ENCODE results near the gene TTC21A.
"Not testable (repeated sequence)": the region's sequence is repeated elsewhere in the genome, so short reads cannot be mapped to it uniquely, and the experiment has no call there.

TTC21A gene

DNA sequence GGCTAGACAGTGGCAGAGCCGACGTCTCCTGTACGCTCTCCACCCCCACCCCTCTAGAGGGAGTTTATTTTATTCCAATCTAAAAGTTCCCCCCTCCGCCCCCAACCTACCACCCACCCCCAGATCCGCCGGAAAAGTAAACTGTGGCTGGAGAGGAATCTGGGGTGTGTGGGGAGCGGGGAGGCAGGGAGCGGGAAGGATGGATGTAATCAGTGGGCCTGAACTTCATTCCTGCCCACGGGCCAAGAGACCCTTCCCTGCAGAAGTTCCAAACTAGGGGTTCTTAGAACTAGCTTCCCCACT lies 46.4 kb downstream of the TTC21A start:
- no peak for DNase-seq

GRCh38 chr3:39154280-39155021 lies 47.0 kb downstream of the TTC21A start:
- DNase-seq = no peak

DNA sequence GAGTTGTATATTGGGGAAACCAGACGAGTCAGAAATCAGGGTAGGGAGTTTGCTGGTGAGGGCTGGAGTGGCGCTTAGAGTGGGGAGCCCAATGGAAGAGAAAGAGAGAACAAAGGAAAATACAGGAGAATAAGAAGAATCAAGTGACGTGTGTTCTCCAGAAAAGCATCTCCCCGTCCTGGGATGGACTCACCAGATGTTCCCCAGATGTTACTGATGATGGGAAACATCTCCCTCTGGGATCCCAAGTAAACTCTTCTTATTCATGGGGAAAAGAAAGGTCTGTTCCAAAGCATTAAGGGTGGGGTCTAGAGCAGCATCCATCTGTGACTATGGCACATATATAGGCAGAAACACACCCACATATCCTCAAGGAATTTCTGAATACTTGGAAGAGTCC lies 48.9 kb downstream of the TTC21A start:
- DNase-seq = no peak

- DNase-seq = no peak
Observed at GRCh38 chr3:39157359-39157758, 49.9 kb downstream of the TTC21A start.

GRCh38 chr3:39158148-39158715 lies 50.8 kb downstream of the TTC21A start:
- no peak for DNase-seq

- no peak for DNase-seq
Observed at GRCh38 chr3:39164414-39164813, 56.9 kb downstream of the TTC21A start.

GRCh38 chr3:39165518-39165917 lies 58.0 kb downstream of the TTC21A start:
- no peak for DNase-seq

GRCh38 chr3:39166134-39166710 lies 58.7 kb downstream of the TTC21A start:
- DNase-seq = peak; percentile 34 to 61

DNA sequence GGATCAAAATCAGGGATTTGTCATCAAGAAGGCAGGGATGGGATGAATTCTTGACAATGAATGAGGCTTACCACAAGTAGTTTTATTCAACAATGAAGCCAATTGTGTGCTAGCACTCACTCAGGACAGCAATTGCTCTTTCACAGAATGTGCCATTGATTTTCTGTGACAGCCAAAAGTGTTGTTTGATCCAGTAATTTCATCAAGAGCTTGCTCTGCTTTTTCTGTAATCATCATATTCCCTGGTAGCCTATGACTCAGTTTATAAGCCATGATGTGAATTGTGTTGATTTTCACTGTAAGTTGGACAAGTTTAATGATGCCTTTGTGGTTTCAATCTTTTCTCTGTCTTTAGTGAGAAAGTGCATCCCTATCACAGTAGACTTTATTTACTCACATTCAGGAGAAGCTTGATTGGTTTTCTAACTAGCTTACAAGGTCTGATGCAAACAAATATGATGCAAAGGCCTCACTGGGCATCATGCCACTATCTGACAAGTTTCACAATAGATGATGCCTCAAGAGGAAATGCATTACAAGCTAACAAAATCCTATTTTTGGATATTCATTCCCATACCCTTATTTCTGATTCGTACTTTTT lies 59.6 kb downstream of the TTC21A start:
- DNase-seq = peak; percentile 84 to 90

GRCh38 chr3:39168156-39168780 lies 60.8 kb downstream of the TTC21A start:
- no peak for DNase-seq

GRCh38 chr3:39169712-39170111 lies 62.2 kb downstream of the TTC21A start:
- no peak for DNase-seq

DNA sequence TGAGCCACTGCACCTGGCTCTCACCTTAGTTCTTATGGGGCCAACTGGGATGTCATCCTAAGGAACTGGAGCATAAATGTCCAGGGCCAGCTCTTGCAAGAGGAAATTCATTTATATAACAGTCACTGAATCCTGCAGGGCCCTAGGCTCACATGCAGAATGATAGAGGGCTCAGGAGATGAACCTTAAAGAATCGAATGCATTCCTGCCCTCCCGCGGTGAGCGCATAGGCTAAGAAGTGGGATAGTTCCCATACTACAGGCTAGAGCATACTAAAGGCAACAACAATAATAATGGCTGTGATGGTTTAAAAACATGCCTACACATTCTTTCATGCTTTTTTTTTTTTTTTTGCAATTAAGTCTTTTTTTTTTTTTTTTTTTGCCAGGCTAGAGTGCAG lies 63.0 kb downstream of the TTC21A start:
- DNase-seq = no peak

DNA sequence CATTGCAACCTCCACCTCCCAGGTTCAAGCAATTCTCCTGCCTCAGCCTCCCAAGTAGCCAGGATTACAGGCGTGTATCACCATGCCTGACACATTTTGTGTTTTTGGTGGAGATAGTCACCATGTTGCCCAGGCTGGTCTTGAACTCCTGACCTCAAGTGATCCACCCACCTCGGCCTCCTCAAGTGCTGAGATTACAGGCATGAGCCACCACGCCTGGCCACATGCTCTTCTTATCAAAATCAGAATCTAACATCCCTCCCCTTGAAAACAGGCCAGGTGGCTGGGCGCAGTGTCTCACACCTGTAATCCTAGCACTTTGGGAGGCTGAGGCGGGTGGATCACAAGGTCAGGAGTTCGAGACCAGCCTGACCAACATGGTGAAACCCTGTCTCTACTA lies 63.4 kb downstream of the TTC21A start:
- DNase-seq = not testable (repeated sequence)

GRCh38 chr3:39171860-39172259 lies 64.4 kb downstream of the TTC21A start:
- no peak for DNase-seq

DNA sequence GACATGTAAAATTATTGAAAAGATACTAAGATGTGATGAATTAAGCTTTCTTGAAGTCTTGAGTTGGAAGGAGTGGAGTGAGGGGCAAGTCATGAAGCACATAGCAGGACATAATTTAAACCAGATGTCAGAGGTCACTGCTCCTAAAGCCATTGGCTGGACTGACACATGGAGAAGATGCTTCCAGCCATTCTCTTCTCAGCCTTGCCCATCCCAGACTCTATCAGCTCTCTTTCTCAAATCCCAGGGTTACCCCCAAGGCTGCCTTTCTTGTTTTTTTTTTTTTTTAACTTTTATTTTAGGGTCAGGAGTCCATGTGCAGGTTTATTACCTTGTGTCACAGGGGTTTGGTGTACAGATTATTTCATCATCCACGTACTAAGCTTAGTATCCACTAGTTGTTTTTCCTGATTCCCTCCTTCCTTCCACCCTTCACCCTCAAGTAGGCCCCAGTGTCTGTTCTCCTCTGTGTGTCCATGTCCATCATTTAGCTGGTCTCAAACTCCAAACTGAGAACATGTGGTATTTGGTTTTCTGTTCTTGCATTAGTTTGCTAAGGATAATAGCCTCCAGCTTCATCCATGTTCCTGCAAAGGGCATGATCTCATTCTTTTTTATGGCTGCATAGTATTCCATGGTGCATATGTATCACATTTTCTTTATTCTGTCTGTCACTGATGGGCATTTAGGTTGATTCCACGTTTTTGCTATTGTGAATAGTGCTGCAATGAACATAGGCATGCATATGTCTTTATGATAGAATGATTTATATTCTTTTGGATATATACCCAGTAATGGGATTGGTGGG lies 66.0 kb downstream of the TTC21A start:
- DNase-seq = no peak

DNA sequence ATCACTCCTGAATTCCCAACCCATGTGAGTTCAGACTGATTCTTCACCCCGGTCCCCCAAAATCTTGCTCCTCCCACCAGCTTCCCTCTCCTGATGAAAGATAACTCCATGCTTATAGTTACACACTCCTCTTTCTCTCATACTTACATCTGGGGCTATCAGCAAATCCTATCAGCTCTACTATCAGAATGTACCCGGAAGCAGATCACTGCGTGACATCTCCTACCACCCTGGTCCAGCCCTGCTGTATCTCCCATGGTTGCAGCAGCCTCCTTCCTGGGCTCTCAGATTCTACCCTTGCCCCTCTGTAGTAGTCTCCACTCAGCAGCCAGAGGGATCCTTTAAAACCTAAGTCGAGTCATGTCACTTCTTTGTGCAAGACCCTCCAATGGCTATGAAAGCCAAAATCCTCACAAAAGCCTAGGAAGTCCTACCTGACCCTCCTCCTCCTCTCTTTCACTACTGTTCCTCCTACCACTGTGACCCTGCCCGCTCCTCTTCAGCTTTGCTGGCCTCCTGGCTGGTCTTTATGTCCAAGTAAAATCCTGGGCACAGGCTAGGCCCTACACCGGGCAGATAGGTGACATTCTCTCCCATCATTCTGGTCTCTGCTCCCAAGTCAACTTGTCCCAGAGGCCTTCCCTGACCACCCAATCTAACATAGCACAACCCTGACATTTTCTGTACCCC lies 68.7 kb downstream of the TTC21A start:
- DNase-seq = no peak

DNA sequence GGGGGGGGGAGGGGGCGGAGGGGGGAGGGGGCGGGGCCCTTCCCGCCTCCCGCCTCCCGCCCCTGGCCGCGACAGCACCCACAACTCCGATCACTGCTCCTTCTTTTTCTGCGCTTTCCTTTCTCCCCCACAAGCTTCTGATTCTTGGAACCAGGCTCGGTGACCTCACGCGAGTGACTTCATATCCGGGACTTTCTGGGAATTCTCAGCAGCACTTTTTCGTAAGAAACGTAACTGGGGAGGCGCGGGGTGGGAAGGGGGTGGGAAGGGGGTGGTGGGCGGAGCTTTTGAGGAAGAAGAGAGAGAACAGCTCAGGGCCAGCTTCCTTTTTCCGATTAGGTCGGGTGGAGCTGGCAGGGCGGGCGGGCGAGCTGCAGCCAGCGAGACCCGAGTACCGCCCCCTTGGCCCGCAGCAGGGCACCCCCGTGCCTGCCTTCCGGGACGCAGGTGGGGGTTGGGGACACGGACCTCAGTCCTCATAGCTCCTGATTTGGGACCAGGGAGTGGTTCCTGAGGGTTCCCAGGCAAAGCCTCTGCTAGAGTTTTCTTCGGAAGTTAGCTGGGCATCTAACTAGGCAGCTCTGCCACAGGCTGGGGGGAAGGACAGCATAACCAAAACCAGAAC lies 70.3 kb downstream of the TTC21A start:
- peak; percentile 80 to 82 for DNase-seq

- DNase-seq = no peak
Observed at GRCh38 chr3:39178553-39178952, 71.1 kb downstream of the TTC21A start.

- DNase-seq = no peak
Observed at GRCh38 chr3:39180183-39180545, 72.7 kb downstream of the TTC21A start.

GRCh38 chr3:39180546-39181346 lies 73.3 kb downstream of the TTC21A start:
- peak; percentile 46 to 72 for DNase-seq
